Measurements from ENCODE around the gene SLC6A7.

DNA sequence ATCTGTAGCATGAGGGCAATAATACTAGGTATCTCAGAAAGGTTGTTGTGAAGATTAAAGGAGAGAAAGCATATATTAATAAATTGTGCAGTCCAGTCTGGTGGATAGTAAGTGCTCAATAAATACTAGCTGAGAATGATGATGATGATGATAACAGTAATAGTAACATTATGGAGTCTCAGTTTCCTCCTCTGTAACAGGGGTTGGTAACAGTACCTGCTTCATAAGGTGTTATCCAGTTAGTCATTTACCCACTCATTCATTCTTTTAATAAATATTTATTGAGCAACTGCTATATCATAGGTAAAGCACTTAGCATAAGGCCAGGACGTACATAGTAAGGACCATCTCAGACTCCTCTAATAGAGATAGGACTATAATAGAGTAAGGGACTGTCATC, 7.6 kb downstream of the SLC6A7 start:
- TF ChIP-seq, protein P1, sequence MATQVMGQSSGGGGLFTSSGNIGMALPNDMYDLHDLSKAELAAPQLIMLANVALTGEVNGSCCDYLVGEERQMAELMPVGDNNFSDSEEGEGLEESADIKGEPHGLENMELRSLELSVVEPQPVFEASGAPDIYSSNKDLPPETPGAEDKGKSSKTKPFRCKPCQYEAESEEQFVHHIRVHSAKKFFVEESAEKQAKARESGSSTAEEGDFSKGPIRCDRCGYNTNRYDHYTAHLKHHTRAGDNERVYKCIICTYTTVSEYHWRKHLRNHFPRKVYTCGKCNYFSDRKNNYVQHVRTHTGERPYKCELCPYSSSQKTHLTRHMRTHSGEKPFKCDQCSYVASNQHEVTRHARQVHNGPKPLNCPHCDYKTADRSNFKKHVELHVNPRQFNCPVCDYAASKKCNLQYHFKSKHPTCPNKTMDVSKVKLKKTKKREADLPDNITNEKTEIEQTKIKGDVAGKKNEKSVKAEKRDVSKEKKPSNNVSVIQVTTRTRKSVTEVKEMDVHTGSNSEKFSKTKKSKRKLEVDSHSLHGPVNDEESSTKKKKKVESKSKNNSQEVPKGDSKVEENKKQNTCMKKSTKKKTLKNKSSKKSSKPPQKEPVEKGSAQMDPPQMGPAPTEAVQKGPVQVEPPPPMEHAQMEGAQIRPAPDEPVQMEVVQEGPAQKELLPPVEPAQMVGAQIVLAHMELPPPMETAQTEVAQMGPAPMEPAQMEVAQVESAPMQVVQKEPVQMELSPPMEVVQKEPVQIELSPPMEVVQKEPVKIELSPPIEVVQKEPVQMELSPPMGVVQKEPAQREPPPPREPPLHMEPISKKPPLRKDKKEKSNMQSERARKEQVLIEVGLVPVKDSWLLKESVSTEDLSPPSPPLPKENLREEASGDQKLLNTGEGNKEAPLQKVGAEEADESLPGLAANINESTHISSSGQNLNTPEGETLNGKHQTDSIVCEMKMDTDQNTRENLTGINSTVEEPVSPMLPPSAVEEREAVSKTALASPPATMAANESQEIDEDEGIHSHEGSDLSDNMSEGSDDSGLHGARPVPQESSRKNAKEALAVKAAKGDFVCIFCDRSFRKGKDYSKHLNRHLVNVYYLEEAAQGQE (tag by site-specific recombination; IDR thresholded peaks at IDR 0.05) = no peak
- no peak for TF ChIP-seq ZNF529 (tag by site-specific recombination; IDR thresholded peaks at IDR 0.05; ENCODE audit: insufficient replicate concordance)
- TF ChIP-seq, protein P2, sequence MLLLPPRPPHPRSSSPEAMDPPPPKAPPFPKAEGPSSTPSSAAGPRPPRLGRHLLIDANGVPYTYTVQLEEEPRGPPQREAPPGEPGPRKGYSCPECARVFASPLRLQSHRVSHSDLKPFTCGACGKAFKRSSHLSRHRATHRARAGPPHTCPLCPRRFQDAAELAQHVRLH (tag by site-specific recombination; IDR thresholded peaks at IDR 0.05) = no peak
- TF ChIP-seq, protein P3, sequence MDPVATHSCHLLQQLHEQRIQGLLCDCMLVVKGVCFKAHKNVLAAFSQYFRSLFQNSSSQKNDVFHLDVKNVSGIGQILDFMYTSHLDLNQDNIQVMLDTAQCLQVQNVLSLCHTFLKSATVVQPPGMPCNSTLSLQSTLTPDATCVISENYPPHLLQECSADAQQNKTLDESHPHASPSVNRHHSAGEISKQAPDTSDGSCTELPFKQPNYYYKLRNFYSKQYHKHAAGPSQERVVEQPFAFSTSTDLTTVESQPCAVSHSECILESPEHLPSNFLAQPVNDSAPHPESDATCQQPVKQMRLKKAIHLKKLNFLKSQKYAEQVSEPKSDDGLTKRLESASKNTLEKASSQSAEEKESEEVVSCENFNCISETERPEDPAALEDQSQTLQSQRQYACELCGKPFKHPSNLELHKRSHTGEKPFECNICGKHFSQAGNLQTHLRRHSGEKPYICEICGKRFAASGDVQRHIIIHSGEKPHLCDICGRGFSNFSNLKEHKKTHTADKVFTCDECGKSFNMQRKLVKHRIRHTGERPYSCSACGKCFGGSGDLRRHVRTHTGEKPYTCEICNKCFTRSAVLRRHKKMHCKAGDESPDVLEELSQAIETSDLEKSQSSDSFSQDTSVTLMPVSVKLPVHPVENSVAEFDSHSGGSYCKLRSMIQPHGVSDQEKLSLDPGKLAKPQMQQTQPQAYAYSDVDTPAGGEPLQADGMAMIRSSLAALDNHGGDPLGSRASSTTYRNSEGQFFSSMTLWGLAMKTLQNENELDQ (tag by site-specific recombination; IDR thresholded peaks at IDR 0.05; ENCODE audit: low read depth) = no peak
- no peak for TF ChIP-seq TCF7L2 (IDR thresholded peaks at IDR 0.05; ENCODE audit: borderline replicate concordance, low read depth, low read length)
- TF ChIP-seq, protein P4, sequence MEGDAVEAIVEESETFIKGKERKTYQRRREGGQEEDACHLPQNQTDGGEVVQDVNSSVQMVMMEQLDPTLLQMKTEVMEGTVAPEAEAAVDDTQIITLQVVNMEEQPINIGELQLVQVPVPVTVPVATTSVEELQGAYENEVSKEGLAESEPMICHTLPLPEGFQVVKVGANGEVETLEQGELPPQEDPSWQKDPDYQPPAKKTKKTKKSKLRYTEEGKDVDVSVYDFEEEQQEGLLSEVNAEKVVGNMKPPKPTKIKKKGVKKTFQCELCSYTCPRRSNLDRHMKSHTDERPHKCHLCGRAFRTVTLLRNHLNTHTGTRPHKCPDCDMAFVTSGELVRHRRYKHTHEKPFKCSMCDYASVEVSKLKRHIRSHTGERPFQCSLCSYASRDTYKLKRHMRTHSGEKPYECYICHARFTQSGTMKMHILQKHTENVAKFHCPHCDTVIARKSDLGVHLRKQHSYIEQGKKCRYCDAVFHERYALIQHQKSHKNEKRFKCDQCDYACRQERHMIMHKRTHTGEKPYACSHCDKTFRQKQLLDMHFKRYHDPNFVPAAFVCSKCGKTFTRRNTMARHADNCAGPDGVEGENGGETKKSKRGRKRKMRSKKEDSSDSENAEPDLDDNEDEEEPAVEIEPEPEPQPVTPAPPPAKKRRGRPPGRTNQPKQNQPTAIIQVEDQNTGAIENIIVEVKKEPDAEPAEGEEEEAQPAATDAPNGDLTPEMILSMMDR (tag by site-specific recombination; IDR thresholded peaks at IDR 0.05) = no peak
- TF ChIP-seq ZBTB48 (tag by site-specific recombination; IDR thresholded peaks at IDR 0.05) = no peak

All from HEK293 (cell line).